ENCODE results near the gene ARHGAP4.

ARHGAP4 gene

DNA sequence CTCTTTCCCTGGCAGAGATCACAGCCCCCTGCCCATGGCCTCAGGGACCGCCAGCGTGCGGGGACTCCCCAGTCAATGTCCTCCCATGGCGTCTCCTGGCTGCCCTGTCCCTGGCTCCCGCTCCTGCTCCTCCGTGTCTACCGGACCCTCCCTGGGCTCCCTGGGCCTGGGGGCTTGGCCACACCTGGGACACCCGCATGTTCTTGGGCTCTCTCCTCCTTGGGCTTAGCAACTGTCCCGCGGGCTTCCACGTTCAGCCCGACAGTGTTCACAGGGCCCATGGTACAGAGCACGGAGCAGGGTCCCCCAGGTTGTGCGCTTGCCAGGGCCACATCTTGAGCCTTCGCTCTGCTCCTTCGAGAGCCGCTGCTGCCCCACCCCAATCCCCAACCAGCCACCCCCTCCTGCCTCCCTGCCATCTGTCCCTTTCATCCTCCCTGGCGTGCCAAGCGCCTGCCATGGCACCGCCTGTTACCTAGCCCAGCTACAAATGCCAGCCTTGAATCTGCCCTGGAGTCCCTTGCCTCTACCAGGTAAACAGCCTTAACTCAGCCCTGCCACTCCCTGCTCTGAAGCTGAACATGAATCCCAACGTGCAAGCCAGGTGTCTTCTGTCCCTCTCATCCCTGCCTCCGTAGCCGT is 17.7 kb downstream of the ARHGAP4 start:
- Histone ChIP-seq H3K4me3 (ENCODE audit: low read depth in 1 of 2, low read length in 2 of 2) (no peak overlapping the region), H3K9ac (ENCODE audit: low read length) (no peak overlapping the region), H3K27ac (ENCODE audit: low read depth, low read length) (no peak overlapping the region), H3K27me3 (ENCODE audit: control insufficient read depth in 1 of 2, insufficient read depth in 2 of 2, low read length in 2 of 2) (peaks cover 0 to 36% of the 10 kb centered on the region in 2 donors), H3K4me1 (ENCODE audit: insufficient read depth, low read length) (no peaks in the 10 kb centered on the region), H3K9me3 (ENCODE audit: low read length) (no peaks in the 10 kb centered on the region), H3K36me3 (ENCODE audit: insufficient read depth, low read length) (no peaks in the 10 kb centered on the region)

DNA sequence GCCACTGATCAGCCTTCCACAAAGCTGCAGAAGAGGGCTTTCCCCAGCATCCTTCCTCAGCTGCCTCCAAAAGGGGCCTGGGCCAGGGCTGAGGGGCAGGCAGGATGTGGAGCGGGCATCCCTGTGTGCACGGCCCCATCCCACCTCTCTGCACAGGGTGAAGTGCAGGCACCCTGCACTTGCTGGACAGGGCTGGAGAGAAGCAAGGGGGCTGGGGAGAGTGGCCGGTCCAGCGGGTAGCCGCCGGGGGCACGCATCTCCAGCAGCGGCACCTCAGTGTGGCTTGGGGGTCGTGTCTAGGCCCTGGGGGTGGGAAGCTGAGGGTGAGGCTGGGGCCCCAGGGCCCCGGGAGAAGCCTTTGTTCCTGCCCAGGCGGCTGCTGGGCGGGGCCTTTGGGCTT is 18.6 kb downstream of the ARHGAP4 start:
- Histone ChIP-seq H3K27me3 (ENCODE audit: control insufficient read depth in 1 of 2, insufficient read depth in 2 of 2, low read length in 2 of 2) (peaks cover 0 to 31% of the 10 kb centered on the region in 2 donors), H3K27ac (ENCODE audit: low read depth, low read length) (no peak overlapping the region), H3K4me1 (ENCODE audit: insufficient read depth, low read length) (no peaks in the 10 kb centered on the region), H3K9me3 (ENCODE audit: low read length) (no peaks in the 10 kb centered on the region), H3K9ac (ENCODE audit: low read length) (no peak overlapping the region), H3K4me3 (ENCODE audit: low read depth in 1 of 2, low read length in 2 of 2) (no peak overlapping the region), H3K36me3 (ENCODE audit: insufficient read depth, low read length) (no peaks in the 10 kb centered on the region)

DNA sequence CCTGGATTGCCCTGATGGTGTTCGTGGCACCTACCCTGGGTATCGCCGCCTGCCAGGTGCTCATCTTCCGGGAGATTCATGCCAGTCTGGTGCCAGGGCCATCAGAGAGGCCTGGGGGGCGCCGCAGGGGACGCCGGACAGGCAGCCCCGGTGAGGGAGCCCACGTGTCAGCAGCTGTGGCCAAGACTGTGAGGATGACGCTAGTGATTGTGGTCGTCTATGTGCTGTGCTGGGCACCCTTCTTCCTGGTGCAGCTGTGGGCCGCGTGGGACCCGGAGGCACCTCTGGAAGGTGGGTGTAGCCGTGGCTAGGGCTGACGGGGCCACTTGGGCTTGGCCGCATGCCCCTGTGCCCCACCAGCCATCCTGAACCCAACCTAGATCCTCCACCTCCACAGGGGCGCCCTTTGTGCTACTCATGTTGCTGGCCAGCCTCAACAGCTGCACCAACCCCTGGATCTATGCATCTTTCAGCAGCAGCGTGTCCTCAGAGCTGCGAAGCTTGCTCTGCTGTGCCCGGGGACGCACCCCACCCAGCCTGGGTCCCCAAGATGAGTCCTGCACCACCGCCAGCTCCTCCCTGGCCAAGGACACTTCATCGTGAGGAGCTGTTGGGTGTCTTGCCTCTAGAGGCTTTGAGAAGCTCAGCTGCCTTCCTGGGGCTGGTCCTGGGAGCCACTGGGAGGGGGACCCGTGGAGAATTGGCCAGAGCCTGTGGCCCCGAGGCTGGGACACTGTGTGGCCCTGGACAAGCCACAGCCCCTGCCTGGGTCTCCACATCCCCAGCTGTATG is 19.7 kb downstream of the ARHGAP4 start:
- H3K27me3 ChIP-seq (ENCODE audit: control insufficient read depth in 1 of 2, insufficient read depth in 2 of 2, low read length in 2 of 2): peaks cover 0 to 25% of the 10 kb centered on the region in 2 donors
- H3K27ac ChIP-seq (ENCODE audit: low read depth, low read length): no peak overlapping the region
- no peaks in the 10 kb centered on the region for H3K36me3 ChIP-seq (ENCODE audit: insufficient read depth, low read length)
- H3K4me3 ChIP-seq (ENCODE audit: low read depth in 1 of 2, low read length in 2 of 2): no peak overlapping the region
- peaks cover 6% of the 10 kb centered on the region for H3K4me1 ChIP-seq (ENCODE audit: insufficient read depth, low read length)
- no peak overlapping the region for H3K9ac ChIP-seq (ENCODE audit: low read length)
- no peaks in the 10 kb centered on the region for H3K9me3 ChIP-seq (ENCODE audit: low read length)

DNA sequence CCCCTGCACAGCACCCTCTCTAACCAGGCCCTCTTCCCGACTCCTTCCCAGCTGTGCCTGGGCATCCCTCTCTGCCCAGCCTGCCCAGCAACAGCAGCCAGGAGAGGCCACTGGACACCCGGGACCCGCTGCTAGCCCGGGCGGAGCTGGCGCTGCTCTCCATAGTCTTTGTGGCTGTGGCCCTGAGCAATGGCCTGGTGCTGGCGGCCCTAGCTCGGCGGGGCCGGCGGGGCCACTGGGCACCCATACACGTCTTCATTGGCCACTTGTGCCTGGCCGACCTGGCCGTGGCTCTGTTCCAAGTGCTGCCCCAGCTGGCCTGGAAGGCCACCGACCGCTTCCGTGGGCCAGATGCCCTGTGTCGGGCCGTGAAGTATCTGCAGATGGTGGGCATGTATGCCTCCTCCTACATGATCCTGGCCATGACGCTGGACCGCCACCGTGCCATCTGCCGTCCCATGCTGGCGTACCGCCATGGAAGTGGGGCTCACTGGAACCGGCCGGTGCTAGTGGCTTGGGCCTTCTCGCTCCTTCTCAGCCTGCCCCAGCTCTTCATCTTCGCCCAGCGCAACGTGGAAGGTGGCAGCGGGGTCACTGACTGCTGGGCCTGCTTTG is 20.5 kb downstream of the ARHGAP4 start:
- H3K27ac ChIP-seq (ENCODE audit: low read depth, low read length): no peak overlapping the region
- H3K36me3 ChIP-seq (ENCODE audit: insufficient read depth, low read length): no peaks in the 10 kb centered on the region
- H3K9ac ChIP-seq (ENCODE audit: low read length): no peak overlapping the region
- peaks cover 13% of the 10 kb centered on the region for H3K4me1 ChIP-seq (ENCODE audit: insufficient read depth, low read length)
- no peaks in the 10 kb centered on the region for H3K9me3 ChIP-seq (ENCODE audit: low read length)
- no peak overlapping the region for H3K4me3 ChIP-seq (ENCODE audit: low read depth in 1 of 2, low read length in 2 of 2)
- peaks cover 0 to 29% of the 10 kb centered on the region in 2 donors for H3K27me3 ChIP-seq (ENCODE audit: control insufficient read depth in 1 of 2, insufficient read depth in 2 of 2, low read length in 2 of 2)

DNA sequence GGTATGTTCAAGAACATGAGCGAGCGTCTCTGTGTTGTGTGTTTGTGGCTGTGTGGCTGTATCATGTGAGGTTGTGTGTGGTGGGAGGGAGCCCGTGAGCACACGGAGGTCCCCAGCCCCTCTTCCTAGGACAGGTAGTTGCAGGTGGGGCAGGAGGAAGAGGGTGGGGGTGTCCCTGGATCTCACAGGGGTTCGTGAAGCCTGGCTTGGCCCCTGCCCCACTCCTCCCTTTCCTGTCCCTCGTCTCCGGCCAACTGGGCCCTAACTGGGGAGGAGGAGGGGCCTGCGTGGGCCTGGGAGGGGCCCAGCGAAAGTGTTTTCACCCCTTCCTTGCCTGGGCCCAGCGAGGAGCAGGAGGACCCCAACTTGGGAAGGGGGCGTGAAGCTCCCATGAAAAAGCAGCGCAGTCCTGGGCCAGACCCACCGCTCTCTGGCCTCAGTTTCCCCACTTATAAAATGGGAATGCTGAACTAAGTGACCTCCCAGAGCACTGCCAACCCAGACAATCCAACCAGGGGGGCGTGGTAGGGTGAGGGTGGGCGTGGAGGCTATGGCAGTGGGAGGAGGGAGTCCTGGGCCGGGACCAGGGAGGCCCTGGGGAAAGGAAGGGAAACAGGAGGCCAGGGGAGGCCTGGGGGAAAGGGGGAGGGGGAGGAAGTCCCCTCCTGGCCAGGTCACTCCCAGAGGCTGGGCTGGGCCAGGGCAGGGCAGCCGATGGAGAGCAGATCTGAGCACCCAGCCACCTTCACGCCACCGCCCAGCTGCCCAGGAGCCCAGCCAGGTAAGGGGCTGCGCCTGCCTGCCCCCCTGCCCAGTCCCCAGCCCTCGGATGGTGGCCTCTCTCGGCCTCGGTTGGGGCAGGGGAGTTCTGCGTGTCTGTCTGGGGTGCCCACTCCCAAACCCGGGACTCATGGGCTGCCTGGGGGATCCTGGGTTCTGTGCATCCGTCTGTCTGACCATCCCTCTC is 21.8 kb downstream of the ARHGAP4 start, which contains the start of gene AVPR2:
Gene AVPR2 (plus strand): TSS at position 683 of the 967 bp plus-strand sequence. CDS start 473 bp downstream, outside the sequence.
- H3K36me3 ChIP-seq (ENCODE audit: insufficient read depth, low read length): no peaks in the 10 kb centered on the region
- peaks cover 13% of the 10 kb centered on the region for H3K4me1 ChIP-seq (ENCODE audit: insufficient read depth, low read length)
- no peak within 1 kb of the TSS for H3K27ac ChIP-seq (ENCODE audit: low read depth, low read length)
- H3K27me3 ChIP-seq (ENCODE audit: control insufficient read depth in 1 of 2, insufficient read depth in 2 of 2, low read length in 2 of 2): peaks cover 0 to 26% of the 10 kb centered on the region in 2 donors
- H3K9ac ChIP-seq (ENCODE audit: low read length): no peak within 1 kb of the TSS
- H3K9me3 ChIP-seq (ENCODE audit: low read length): no peaks in the 10 kb centered on the region
- H3K4me3 ChIP-seq (ENCODE audit: low read depth in 1 of 2, low read length in 2 of 2): no peak within 1 kb of the TSS

DNA sequence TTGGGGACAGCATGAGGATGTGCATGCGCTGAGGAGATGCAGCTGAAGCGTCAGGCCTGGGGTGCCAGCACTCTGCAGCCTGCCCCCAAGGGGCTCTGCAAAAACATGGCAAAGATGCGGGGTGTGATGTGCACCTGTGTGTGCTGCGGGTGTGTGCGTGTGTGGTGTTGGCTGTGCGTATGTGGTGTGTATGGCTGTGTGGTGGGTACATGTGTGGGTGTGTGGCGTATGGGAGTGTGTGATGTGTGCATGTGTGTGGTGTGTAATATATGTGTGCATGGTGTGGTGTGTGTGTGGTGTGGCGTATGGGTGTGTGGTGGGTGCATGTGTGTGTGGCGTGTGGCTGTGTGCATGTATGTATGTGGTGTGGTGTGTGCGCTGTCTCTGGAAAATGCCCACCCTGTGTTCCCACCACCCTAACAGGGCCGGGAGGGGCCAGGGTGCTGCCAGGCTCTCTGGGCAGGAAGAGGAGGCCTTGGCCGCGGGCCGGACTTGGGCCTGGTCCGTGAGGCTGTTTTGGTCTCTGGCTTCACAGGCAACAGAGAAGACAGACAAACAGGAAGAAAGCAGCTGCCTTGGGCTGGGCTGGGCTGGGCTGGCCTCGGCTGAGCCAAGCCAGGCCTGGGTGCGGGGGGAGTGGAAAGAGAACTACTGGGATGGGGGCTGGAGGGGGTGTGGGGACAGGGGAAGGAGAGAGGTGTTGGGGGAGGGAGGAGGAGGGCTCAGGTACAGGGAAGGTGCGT is 22.7 kb downstream of the ARHGAP4 start:
- Histone ChIP-seq H3K27ac (ENCODE audit: low read depth, low read length) (no peak overlapping the region), H3K4me1 (ENCODE audit: insufficient read depth, low read length) (peaks cover 13% of the 10 kb centered on the region)

DNA sequence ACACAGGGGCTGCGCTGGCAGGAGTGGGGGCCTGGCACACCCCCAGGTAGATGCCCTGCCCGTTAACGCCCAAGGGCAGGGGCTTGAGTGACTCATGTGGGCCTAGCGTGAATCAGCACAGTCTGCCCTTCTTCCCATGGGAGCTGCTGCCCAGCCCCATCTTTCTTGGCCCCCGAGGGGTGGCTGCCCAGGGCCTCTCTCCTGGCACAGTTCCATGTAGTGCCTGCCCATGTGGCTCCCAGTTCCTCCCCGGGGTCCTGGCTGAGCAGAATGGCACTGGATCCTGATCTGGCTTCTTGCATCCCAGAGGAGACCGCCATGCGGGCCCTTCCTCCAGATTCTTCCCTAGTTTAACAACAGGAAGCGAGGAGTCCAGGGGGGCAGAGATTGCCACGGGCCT is 23.7 kb downstream of the ARHGAP4 start:
- Histone ChIP-seq H3K36me3 (ENCODE audit: insufficient read depth, low read length) (no peaks in the 10 kb centered on the region), H3K9me3 (ENCODE audit: low read length) (no peaks in the 10 kb centered on the region), H3K4me1 (ENCODE audit: insufficient read depth, low read length) (peaks cover 13% of the 10 kb centered on the region), H3K4me3 (ENCODE audit: low read depth in 1 of 2, low read length in 2 of 2) (no peak overlapping the region), H3K9ac (ENCODE audit: low read length) (no peak overlapping the region), H3K27me3 (ENCODE audit: control insufficient read depth in 1 of 2, insufficient read depth in 2 of 2, low read length in 2 of 2) (peaks cover 0 to 20% of the 10 kb centered on the region in 2 donors), H3K27ac (ENCODE audit: low read depth, low read length) (no peak overlapping the region)

More for the DNA sequence above, 22.7 kb downstream of the ARHGAP4 start:
- Histone ChIP-seq H3K4me3 (ENCODE audit: low read depth in 1 of 2, low read length in 2 of 2) (no peak overlapping the region), H3K36me3 (ENCODE audit: insufficient read depth, low read length) (no peaks in the 10 kb centered on the region), H3K9ac (ENCODE audit: low read length) (no peak overlapping the region), H3K27me3 (ENCODE audit: control insufficient read depth in 1 of 2, insufficient read depth in 2 of 2, low read length in 2 of 2) (peaks cover 0 to 20% of the 10 kb centered on the region in 2 donors), H3K9me3 (ENCODE audit: low read length) (no peaks in the 10 kb centered on the region)

DNA sequence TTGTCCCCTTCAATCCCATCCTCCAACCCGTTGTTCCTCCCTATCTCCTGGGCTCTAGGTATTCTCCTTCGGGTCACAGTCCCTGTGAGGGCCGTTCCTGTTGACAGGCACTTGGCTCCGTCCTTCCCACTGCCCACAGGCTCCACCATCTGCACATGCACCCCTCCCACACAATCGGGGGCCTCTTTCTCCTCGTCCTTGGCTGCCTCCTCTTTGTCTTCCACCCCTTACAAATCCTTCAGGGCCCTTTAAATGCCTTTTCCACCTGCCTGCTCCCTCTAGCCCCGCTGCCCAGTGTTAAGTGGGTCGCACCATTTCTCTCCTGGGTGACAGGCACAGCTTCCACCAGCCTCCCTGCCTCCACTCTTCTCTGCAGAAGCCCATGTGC is 24.3 kb downstream of the ARHGAP4 start:
- H3K9me3 ChIP-seq (ENCODE audit: low read length): no peaks in the 10 kb centered on the region
- H3K4me3 ChIP-seq (ENCODE audit: low read depth in 1 of 2, low read length in 2 of 2): no peak overlapping the region
- peaks cover 13% of the 10 kb centered on the region for H3K4me1 ChIP-seq (ENCODE audit: insufficient read depth, low read length)
- no peak overlapping the region for H3K9ac ChIP-seq (ENCODE audit: low read length)
- peaks cover 0 to 17% of the 10 kb centered on the region in 2 donors for H3K27me3 ChIP-seq (ENCODE audit: control insufficient read depth in 1 of 2, insufficient read depth in 2 of 2, low read length in 2 of 2)
- no peaks in the 10 kb centered on the region for H3K36me3 ChIP-seq (ENCODE audit: insufficient read depth, low read length)
- H3K27ac ChIP-seq (ENCODE audit: low read depth, low read length): no peak overlapping the region

DNA sequence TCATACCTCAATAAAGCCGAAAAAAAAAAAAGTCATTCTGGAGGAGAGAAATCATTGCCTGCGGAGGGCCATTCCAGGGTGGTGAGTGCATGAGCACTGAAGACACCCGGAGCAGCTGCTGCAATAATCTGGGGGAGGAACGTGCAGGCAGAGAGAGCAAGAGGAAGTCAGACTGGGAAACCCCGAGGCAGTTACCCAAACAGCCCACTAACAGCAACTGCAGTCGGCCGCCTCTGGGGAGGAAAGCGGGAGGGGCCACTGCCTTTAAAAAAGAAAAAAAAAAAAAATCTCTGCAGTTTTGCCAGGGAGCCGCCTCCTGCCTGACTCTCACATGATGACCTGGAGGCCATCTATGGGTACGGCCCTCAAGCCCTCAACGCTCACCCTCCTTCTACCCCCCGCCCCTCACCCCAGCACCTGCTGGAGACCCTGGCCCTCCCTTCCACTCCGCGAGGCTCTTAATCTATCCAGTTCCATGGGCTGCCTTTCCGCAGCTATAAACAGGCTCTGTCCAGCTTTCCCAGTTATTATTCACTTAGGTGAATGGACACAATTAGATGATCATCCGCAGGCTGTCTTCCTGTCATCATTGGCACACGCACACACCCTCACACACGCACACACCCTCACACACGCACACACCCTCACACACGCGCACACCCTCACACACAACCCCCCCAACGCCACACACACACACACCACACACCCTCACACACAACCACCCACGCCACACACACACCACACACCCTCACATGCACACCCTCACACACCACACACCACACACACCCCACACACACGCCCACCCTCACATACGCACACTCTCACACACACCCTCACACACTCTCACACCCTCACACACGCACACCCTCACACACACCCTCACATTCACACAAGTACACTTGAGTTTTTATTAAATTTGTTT is 25.0 kb downstream of the ARHGAP4 start:
- Histone ChIP-seq H3K27ac (ENCODE audit: low read depth, low read length) (no peak overlapping the region), H3K4me1 (ENCODE audit: insufficient read depth, low read length) (peaks cover 13% of the 10 kb centered on the region), H3K4me3 (ENCODE audit: low read depth in 1 of 2, low read length in 2 of 2) (no peak overlapping the region), H3K27me3 (ENCODE audit: control insufficient read depth in 1 of 2, insufficient read depth in 2 of 2, low read length in 2 of 2) (peaks cover 0 to 11% of the 10 kb centered on the region in 2 donors), H3K9me3 (ENCODE audit: low read length) (no peaks in the 10 kb centered on the region), H3K36me3 (ENCODE audit: insufficient read depth, low read length) (no peaks in the 10 kb centered on the region), H3K9ac (ENCODE audit: low read length) (no peak overlapping the region)

DNA sequence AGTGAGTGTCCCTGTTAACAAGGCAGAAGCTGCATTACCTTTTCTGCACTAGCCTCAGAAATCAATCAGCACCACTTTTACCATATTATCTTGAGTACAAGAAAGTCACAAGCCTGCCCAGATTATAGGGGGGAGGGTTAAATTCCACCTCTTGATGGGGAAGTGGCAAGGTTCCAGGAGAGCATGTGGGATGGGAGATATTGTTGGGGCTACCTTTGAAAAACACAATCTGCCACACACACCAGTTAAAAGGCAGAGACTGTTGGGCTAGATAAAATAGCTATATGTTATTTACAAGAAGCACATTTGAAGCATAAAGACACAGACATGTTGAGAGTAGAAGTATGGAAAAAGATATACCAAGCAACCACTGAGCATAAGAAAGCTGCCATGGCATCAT is 28.2 kb downstream of the ARHGAP4 start:
- Histone ChIP-seq H3K27me3 (ENCODE audit: control insufficient read depth in 1 of 2, insufficient read depth in 2 of 2, low read length in 2 of 2) (peaks cover 5% of the 10 kb centered on the region in 2 donors), H3K9me3 (ENCODE audit: low read length) (no peaks in the 10 kb centered on the region)

More for the DNA sequence above, 28.2 kb downstream of the ARHGAP4 start:
- Histone ChIP-seq H3K9ac (ENCODE audit: low read length) (no peak overlapping the region), H3K27ac (ENCODE audit: low read depth, low read length) (no peak overlapping the region), H3K4me3 (ENCODE audit: low read depth in 1 of 2, low read length in 2 of 2) (no peak overlapping the region), H3K36me3 (ENCODE audit: insufficient read depth, low read length) (no peaks in the 10 kb centered on the region), H3K4me1 (ENCODE audit: insufficient read depth, low read length) (peaks cover 13% of the 10 kb centered on the region)

Measured in muscle layer of colon (tissue), 2 donors.